Esophagus muscularis mucosa (tissue), 4 donors: Measurements from ENCODE around the gene FAR2. TPM values are rescaled to one million over a fixed set of nuclear protein-coding genes. Genes with fewer than 3 reads are reported as not detected.

Experiments
- DNase-seq: peaks from one replicate; pipeline ENCODE4 v3.0.0-alpha.2; 2017; ENCODE audit errors: extremely low spot score
- H3K27ac ChIP-seq, 4 donors: fragments of 200-600 bp; sonication (generic); replicated peaks in 1 of 4; 1 replicate in 3 of 4; 2 replicates in 1 of 4; pipeline ENCODE4 v1.5.1; 2016 to 2019; ENCODE audit warnings: mild to moderate bottlenecking in 1 of 4
- H3K27me3 ChIP-seq, 4 donors: fragments of 200-600 bp; sonication (generic); one replicate each; pipeline versions ENCODE4 v1.5.1 to v1.6.0; 2016 to 2019
- H3K36me3 ChIP-seq, 4 donors: fragments of 200-600 bp; sonication (generic); one replicate each; pipeline ENCODE4 v1.5.1; 2016 to 2019
- H3K4me1 ChIP-seq, 4 donors: fragments of 200-600 bp; sonication (generic); one replicate each; pipeline ENCODE4 v1.5.1; 2016 to 2019
- H3K4me3 ChIP-seq, 4 donors: fragments of 200-600 bp; sonication (generic); 1 replicate in 2 of 4; 2 replicates in 2 of 4; pipeline ENCODE4 v1.5.1; 2016 to 2019; ENCODE audit warnings: mild to moderate bottlenecking in 4 of 4, moderate library complexity in 1 of 4
- H3K9me3 ChIP-seq, 4 donors: fragments of 200-600 bp; sonication (generic); 1 replicate in 3 of 4; 2 replicates in 1 of 4; pipeline ENCODE4 v1.5.1; 2016 to 2019
- EP300 ChIP-seq: sonication (generic); formaldehyde crosslinking; IDR thresholded peaks from one replicate; pipeline ENCODE4 v1.6.1; 2017; ENCODE audit warnings: antibody characterized with exemption
- POLR2A ChIP-seq: fragments of 450-650 bp; IDR thresholded peaks from one replicate; pipeline ENCODE4 v1.6.1; 2017; ENCODE audit warnings: antibody characterized with exemption, moderate library complexity, mild to moderate bottlenecking, low read depth
- POLR2AphosphoS5 ChIP-seq, 2 donors: sonication (generic); formaldehyde crosslinking; IDR thresholded peaks; one replicate each; pipeline ENCODE4 v1.6.1; 2017; ENCODE audit warnings: antibody characterized with exemption in 2 of 2
- WGBS: methylation state at CpG from one replicate; pipeline ENCODE4 v1.1.5; 2018; 5-methylcytosine and 5-hydroxymethylcytosine counted together
- intact Hi-C: fragments of 100-400 bp; cut with DNase I; formaldehyde crosslinking; loops from one replicate; pipeline ENCODE4 v1.15.1; 2023
- total RNA-seq, 4 donors: library from RNA; depleted of rRNA; stranded (reverse); fragments of >200 nt; gene quantifications; one replicate each; pipeline versions ENCODE4 v1.1.0 to v1.2.1, GENCODE V29; 2016
- TF ChIP-seq, protein P1 (sequence below), 3 experiments: fragments of 200-600 bp in 2 of 3; fragments of 450-650 bp in 1 of 3; sonication (generic) in 2 of 3; IDR thresholded peaks; one replicate each; pipeline ENCODE4 v1.5.1; 2017 to 2019; ENCODE audit warnings: antibody characterized with exemption in 3 of 3, mild to moderate bottlenecking in 2 of 3, moderate library complexity in 1 of 3

The FAR2 gene
- total RNA-seq, 4 donors from 2014 or later: 11.6 to 15.0 (median 11.9) TPM

DNA sequence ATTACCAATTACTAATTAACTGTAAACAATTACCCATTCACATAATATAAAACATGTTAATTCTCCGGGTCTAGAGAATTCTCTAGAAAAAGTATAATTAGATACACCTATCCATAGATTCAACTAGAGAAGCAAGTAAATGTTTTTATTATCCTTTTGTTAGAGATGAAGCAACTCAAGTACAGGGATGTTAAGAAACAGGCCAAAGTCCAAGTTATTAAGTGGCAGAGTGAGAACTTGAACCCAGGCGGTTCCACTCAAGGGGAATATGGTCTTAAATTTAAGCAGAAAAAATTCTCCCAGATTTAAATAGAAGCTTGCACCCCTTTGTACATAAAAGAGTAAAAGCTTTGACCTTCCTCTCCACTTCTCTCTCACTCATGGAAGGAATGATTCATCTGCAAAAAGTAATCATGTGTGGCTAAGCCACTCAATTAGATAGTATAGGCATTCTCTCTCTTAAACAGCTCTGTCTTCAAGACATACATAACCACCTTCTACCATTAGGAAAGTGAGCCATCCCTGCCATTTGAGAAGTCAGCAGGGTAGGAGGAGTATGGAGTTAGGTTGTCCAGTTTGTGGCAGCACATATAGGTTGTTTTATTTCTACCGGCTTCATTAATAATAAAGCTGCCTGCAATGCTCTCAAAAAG, 197.8 kb downstream of the FAR2 start:
- WGBS: 100% methylated on average over 3 of the region's 3 CpGs
- H3K4me3 ChIP-seq: no peak overlapping the region
- TF ChIP-seq EP300 (no peak), POLR2A (no peak), POLR2AphosphoS5 (IDR thresholded peaks at IDR 0.05) (no peak)
- TF ChIP-seq, protein P1, sequence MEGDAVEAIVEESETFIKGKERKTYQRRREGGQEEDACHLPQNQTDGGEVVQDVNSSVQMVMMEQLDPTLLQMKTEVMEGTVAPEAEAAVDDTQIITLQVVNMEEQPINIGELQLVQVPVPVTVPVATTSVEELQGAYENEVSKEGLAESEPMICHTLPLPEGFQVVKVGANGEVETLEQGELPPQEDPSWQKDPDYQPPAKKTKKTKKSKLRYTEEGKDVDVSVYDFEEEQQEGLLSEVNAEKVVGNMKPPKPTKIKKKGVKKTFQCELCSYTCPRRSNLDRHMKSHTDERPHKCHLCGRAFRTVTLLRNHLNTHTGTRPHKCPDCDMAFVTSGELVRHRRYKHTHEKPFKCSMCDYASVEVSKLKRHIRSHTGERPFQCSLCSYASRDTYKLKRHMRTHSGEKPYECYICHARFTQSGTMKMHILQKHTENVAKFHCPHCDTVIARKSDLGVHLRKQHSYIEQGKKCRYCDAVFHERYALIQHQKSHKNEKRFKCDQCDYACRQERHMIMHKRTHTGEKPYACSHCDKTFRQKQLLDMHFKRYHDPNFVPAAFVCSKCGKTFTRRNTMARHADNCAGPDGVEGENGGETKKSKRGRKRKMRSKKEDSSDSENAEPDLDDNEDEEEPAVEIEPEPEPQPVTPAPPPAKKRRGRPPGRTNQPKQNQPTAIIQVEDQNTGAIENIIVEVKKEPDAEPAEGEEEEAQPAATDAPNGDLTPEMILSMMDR (IDR thresholded peaks at IDR 0.05): no peak
- DNase-seq: no peak
- no peak overlapping the region for H3K27ac ChIP-seq
- no peaks in the 10 kb centered on the region for H3K27me3 ChIP-seq
- H3K36me3 ChIP-seq: peaks cover 10 to 67% (median 28%) of the 10 kb centered on the region in 4 donors
- no peaks in the 10 kb centered on the region for H3K4me1 ChIP-seq
- H3K9me3 ChIP-seq: no peaks in the 10 kb centered on the region
- intact Hi-C loops: no loop called here

DNA sequence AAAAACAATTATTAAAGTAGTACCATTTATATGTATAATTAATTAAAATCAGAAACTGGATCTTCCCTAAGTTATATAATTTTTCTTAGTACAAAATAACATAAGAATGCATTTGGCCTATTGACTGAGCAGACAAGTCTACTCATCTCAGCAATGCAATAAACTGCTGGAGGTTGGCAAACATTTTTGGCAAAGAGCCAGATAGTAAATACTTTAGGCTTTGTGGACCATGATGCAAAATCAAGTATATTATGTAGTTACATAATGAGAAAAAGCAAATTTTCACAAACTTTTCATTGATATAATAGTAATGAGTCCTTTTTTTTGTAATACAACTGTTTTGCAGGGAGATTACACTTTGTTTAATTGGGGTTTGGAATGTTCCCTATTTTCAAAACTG, 201.0 kb downstream of the FAR2 start:
- peaks cover 5 to 63% (median 25%) of the 10 kb centered on the region in 4 donors for H3K36me3 ChIP-seq
- H3K27me3 ChIP-seq: no peaks in the 10 kb centered on the region
- no peaks in the 10 kb centered on the region for H3K4me1 ChIP-seq
- intact Hi-C loops: no loop called here
- TF ChIP-seq POLR2AphosphoS5 (IDR thresholded peaks at IDR 0.05): no peak
- no peak for TF ChIP-seq EP300
- TF ChIP-seq POLR2A: no peak
- TF ChIP-seq, protein P1 (IDR thresholded peaks at IDR 0.05): no peak
- H3K9me3 ChIP-seq: no peaks in the 10 kb centered on the region
- H3K4me3 ChIP-seq: no peak overlapping the region
- no peak overlapping the region for H3K27ac ChIP-seq
- DNase-seq: no peak

DNA sequence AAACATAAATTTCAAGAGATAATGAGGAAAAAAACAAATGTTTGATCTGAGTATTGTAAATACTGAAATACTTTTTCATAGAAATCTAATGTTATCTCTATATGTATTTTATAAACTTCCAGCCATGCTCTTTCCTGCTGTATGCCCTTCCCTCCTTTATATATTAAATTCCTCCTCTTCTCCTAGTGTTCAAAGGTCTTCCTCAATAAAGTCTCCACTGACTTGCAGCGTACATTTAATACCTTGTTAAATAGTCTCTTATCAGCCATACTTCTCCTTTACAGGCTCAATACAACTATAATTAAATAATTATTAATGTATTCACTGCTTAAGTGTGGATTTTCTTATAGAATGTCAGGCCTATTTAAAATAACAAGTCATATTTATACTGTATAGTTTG, 205.9 kb downstream of the FAR2 start:
- intact Hi-C loops: no loop called here
- WGBS: 95% methylated on average over 1 of the region's 1 CpG
- H3K9me3 ChIP-seq: no peaks in the 10 kb centered on the region
- H3K27ac ChIP-seq: no peak overlapping the region
- DNase-seq: no peak
- no peaks in the 10 kb centered on the region for H3K4me1 ChIP-seq
- TF ChIP-seq POLR2A (no peak), EP300 (no peak)
- no peaks in the 10 kb centered on the region for H3K27me3 ChIP-seq
- H3K4me3 ChIP-seq: no peak overlapping the region
- peaks cover 0 to 69% (median 23%) of the 10 kb centered on the region in 4 donors for H3K36me3 ChIP-seq

DNA sequence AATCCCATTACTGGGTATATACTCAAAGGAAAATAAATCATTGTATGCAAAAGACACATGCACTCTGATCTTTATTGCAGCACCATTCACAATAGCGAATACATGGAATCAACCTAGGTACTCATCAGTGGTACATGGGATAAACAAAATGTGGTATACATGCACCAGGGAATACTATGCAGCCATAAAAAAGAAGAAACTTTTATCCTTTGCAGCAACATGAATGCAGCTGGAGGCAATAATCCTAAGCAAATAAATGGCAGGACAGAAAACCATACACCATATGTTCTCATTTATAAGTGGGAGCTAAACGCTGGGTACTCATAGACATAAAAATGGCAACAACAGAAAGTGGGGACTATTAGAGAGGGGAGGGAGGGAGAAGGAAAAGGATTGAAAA, 216.0 kb downstream of the FAR2 start:
- 95% methylated on average over 2 of the region's 2 CpGs for WGBS

DNA sequence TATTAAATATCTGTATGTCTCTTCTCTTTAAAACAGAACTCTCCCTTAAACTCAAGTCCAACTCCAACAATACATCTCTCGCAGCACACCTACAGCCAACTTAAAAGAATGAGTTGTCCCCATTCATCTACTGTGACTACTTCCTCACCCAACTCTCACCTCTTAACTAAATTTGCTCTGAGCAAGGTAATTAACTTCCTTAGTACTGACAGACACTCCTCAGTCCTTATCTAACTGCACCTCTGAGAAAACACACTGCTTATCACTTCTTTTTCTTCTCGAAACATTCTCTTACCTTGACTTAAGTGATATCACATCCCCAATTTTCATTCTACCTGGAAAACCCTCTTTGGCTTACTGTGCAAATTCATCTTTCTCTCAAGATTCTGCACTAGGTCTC, 224.9 kb downstream of the FAR2 start:
- peaks cover 0 to 28% (median 11%) of the 10 kb centered on the region in 4 donors for H3K36me3 ChIP-seq
- no peak for DNase-seq
- H3K9me3 ChIP-seq: no peaks in the 10 kb centered on the region
- 90% methylated on average over 2 of the region's 2 CpGs for WGBS
- TF ChIP-seq EP300 (no peak), POLR2A (no peak), POLR2AphosphoS5 (IDR thresholded peaks at IDR 0.05) (no peak)
- TF ChIP-seq, protein P1 (IDR thresholded peaks at IDR 0.05): no peak
- H3K4me1 ChIP-seq: peaks cover 1 to 6% (median 4%) of the 10 kb centered on the region in 4 donors
- intact Hi-C loops: no loop called here
- no peak overlapping the region for H3K27ac ChIP-seq
- H3K27me3 ChIP-seq: no peaks in the 10 kb centered on the region
- H3K4me3 ChIP-seq: no peak overlapping the region

More for the DNA sequence above, 216.0 kb downstream of the FAR2 start:
- no peaks in the 10 kb centered on the region for H3K27me3 ChIP-seq
- intact Hi-C loops: no loop called here
- peaks cover 11 to 62% (median 32%) of the 10 kb centered on the region in 4 donors for H3K36me3 ChIP-seq
- H3K27ac ChIP-seq: no peak overlapping the region
- H3K9me3 ChIP-seq: no peaks in the 10 kb centered on the region
- DNase-seq: no peak
- no peak overlapping the region for H3K4me3 ChIP-seq
- TF ChIP-seq POLR2A (no peak), EP300 (no peak), POLR2AphosphoS5 (IDR thresholded peaks at IDR 0.05) (no peak)
- TF ChIP-seq, protein P1 (IDR thresholded peaks at IDR 0.05): no peak
- no peaks in the 10 kb centered on the region for H3K4me1 ChIP-seq
